Measurements from ENCODE around the gene ZNF804B.

The ZNF804B gene

DNA sequence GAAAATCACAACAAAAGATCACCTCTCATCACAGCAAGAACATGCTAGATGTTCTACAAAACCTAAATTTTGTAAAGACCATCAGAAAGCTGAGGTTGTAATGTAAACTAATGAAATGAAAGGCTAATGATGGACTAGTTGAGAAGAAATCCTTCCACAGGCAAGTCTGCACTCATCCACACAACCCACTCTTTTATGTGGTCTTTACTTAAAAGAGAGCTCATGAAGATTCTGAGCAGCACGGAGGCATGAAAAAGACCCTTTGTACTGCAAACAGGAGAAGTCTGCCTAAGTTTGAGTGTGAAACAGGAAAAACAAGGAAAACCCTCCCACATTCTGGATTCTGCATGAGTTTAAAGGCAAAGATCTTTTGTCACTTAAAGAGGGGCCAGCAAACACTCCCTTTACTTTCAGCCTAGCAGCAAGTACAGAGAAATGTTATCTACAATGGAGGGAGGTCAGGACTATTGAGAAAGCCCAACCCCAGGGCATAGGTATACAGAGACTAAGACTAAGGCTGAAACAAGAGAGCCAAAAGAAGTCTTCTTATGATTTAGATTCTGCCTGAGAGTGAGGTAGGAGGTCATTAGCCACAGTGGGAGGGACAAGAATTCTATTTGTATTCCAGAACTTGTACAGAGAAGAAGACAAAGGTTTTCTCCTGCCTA lies 557.2 kb downstream of the ZNF804B start:
- H3K9me2 ChIP-seq (replicated peaks; ENCODE audit: low read depth, low read length), result no peaks in the 10 kb centered on the region
- H3K9me3 ChIP-seq (ENCODE audit: insufficient read depth, low read depth, low read length), result no peaks in the 10 kb centered on the region
- H4K20me1 ChIP-seq (ENCODE audit: insufficient read depth, low read length, poor library complexity, severe bottlenecking), result no peaks in the 10 kb centered on the region
- no peak overlapping the region for H2AFZ ChIP-seq (ENCODE audit: low read length)
- no peak overlapping the region for H3K4me3 ChIP-seq (ENCODE audit: low read length, poor library complexity, severe bottlenecking)
- no peak overlapping the region for H3K4me2 ChIP-seq (ENCODE audit: low read depth, low read length, poor library complexity, severe bottlenecking)
- H3K4me1 ChIP-seq (ENCODE audit: insufficient read depth, low read length, poor library complexity, severe bottlenecking), result no peaks in the 10 kb centered on the region
- H3K79me2 ChIP-seq (ENCODE audit: insufficient read depth, low read length), result no peaks in the 10 kb centered on the region
- no peak for TF ChIP-seq CTCF (conservative IDR thresholded peaks at IDR 0.05; ENCODE audit: low read length)
- TF ChIP-seq EZH2phosphoT487 (IDR thresholded peaks at IDR 0.05; ENCODE audit: borderline replicate concordance), result no peak
- H3K9ac ChIP-seq (ENCODE audit: low read depth, low read length, poor library complexity, severe bottlenecking), result no peak overlapping the region
- no peaks in the 10 kb centered on the region for H3K36me3 ChIP-seq (ENCODE audit: insufficient read depth, low read length)
- no peaks in the 10 kb centered on the region for H3K27me3 ChIP-seq (ENCODE audit: insufficient read depth, low read length, poor library complexity, severe bottlenecking)
- no peaks in the 10 kb centered on the region for H3F3A ChIP-seq (ENCODE audit: low read depth)

DNA sequence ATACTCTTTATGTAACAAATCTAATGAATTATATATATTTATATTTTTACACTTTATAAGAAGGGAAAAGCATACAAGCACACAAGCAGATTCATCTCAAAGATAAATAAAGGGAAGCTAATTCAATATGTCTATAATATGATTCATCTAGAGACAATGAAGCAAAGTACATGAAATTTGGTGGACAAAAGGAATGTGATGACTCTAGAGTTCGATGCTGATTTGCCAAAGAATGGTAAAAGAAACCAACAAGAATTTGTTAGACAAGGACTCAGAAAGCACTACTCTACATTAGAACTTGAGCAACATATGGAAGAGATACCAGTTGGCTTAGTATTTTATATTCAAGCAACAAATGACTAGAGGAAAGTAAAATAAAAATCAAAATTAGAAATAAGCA lies 572.5 kb downstream of the ZNF804B start:
- H4K20me1 ChIP-seq (ENCODE audit: insufficient read depth, low read length, poor library complexity, severe bottlenecking), result no peaks in the 10 kb centered on the region
- no peaks in the 10 kb centered on the region for H3K9me3 ChIP-seq (ENCODE audit: insufficient read depth, low read depth, low read length)
- TF ChIP-seq EZH2phosphoT487 (IDR thresholded peaks at IDR 0.05; ENCODE audit: borderline replicate concordance) (no peak), CTCF (conservative IDR thresholded peaks at IDR 0.05; ENCODE audit: low read length) (no peak)
- no peaks in the 10 kb centered on the region for H3K36me3 ChIP-seq (ENCODE audit: insufficient read depth, low read length)
- no peak overlapping the region for H2AFZ ChIP-seq (ENCODE audit: low read length)
- H3K9ac ChIP-seq (ENCODE audit: low read depth, low read length, poor library complexity, severe bottlenecking), result no peak overlapping the region
- H3K4me3 ChIP-seq (ENCODE audit: low read length, poor library complexity, severe bottlenecking), result no peak overlapping the region
- H3K9me2 ChIP-seq (replicated peaks; ENCODE audit: low read depth, low read length), result no peaks in the 10 kb centered on the region
- H3K4me2 ChIP-seq (ENCODE audit: low read depth, low read length, poor library complexity, severe bottlenecking), result no peak overlapping the region
- no peaks in the 10 kb centered on the region for H3K4me1 ChIP-seq (ENCODE audit: insufficient read depth, low read length, poor library complexity, severe bottlenecking)
- H3K79me2 ChIP-seq (ENCODE audit: insufficient read depth, low read length), result no peaks in the 10 kb centered on the region
- no peaks in the 10 kb centered on the region for H3F3A ChIP-seq (ENCODE audit: low read depth)
- H3K27me3 ChIP-seq (ENCODE audit: insufficient read depth, low read length, poor library complexity, severe bottlenecking), result no peaks in the 10 kb centered on the region

DNA sequence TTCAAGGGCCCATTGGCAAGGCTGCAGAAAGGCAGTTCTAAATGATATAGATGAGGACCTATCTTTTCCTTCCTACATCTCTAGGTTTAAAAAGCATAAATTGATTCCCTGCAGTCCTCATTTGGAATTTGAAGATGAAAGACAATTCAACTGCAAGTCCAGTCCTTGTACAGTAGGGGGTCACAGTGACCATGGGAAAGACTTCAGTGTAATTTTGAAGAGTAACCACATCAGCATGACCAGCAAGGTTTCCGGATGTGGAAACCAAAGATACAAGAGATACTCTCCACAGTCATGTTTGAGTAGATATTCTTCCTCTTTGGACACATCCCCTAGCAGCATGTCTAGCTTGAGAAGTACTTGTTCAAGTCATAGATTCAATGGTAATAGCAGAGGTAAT lies 575.3 kb downstream of the ZNF804B start:
- Histone ChIP-seq H3K27me3 (ENCODE audit: insufficient read depth, low read length, poor library complexity, severe bottlenecking) (no peaks in the 10 kb centered on the region), H3F3A (ENCODE audit: low read depth) (no peaks in the 10 kb centered on the region), H3K36me3 (ENCODE audit: insufficient read depth, low read length) (no peaks in the 10 kb centered on the region), H2AFZ (ENCODE audit: low read length) (no peak overlapping the region), H3K4me3 (ENCODE audit: low read length, poor library complexity, severe bottlenecking) (no peak overlapping the region), H3K4me2 (ENCODE audit: low read depth, low read length, poor library complexity, severe bottlenecking) (no peak overlapping the region), H3K79me2 (ENCODE audit: insufficient read depth, low read length) (no peaks in the 10 kb centered on the region), H4K20me1 (ENCODE audit: insufficient read depth, low read length, poor library complexity, severe bottlenecking) (no peaks in the 10 kb centered on the region), H3K9me3 (ENCODE audit: insufficient read depth, low read depth, low read length) (no peaks in the 10 kb centered on the region), H3K9me2 (replicated peaks; ENCODE audit: low read depth, low read length) (no peaks in the 10 kb centered on the region), H3K9ac (ENCODE audit: low read depth, low read length, poor library complexity, severe bottlenecking) (no peak overlapping the region), H3K4me1 (ENCODE audit: insufficient read depth, low read length, poor library complexity, severe bottlenecking) (no peaks in the 10 kb centered on the region)
- TF ChIP-seq EZH2phosphoT487 (IDR thresholded peaks at IDR 0.05; ENCODE audit: borderline replicate concordance) (no peak), CTCF (conservative IDR thresholded peaks at IDR 0.05; ENCODE audit: low read length) (no peak)

All from Loucy (cell line).